ENCODE data around the gene CHST2. TPM values are rescaled to one million over a fixed set of nuclear protein-coding genes. Genes with fewer than 3 reads are reported as not detected.

CHST2 gene
- total RNA-seq, 1 donor from 2014 or later, result 6.4 TPM

DNA sequence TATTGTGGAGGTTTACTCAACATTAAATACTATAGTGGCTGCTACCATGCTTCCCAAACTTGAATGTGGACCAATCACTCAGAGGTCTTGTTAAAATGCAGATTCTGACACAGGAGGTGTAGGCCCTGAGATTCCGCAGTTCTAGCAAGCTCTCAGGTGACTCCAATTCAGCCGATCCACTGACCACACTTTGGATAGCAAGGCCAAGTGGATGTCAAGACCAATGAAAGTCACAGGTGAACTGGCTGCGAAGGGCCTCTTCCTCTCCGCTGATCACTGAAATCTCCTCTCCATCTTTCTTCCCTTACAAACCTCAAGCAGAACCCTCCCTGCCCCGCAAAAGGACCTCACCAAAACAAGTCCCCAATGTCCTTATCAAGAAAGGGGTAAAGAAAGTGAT, 9.2 kb upstream of the CHST2 start:
- Mint-ChIP-seq H3K27me3 (peaks cover 8% of the 10 kb centered on the region), H3K36me3 (ENCODE audit: low read depth) (no peaks in the 10 kb centered on the region), H3K9me3 (peaks cover 10% of the 10 kb centered on the region), H3K4me3 (no peak overlapping the region), H3K27ac (no peak overlapping the region), H3K4me1 (no peaks in the 10 kb centered on the region)
- no peak for DNase-seq
- intact Hi-C loops (cut with micrococcal nuclease), result no loop called here

DNA sequence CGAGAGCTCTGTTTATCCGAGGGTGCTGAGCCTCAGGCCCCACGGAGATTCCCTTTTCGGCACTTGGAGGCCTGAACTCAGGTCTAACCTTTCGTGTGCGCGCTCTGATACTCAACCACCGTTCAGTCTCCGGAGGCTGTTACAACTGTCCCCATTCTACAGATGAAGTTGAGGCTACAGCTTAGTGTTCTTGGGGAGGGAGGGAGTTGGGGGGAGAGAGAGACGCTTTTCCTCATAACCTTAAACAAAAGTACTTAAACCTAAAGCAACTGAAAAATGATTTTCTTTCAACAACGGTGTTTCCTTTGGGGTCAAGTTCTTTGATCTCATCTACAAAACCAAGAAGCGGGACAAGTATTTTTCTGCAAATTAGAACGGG, 952 bp upstream of the CHST2 start:
- Mint-ChIP-seq H3K27ac (peak overlapping the region; percentile 67), H3K4me3 (peak overlapping the region; percentile 89), H3K27me3 (peaks cover 26% of the 10 kb centered on the region), H3K4me1 (peaks cover 25% of the 10 kb centered on the region), H3K9me3 (no peaks in the 10 kb centered on the region), H3K36me3 (ENCODE audit: low read depth) (peaks cover 5% of the 10 kb centered on the region)
- intact Hi-C loops (cut with micrococcal nuclease), result loop anchor here (2.0 kb wide), 1 partner anchor 852 kb away; the partner anchor contains the start of gene DIPK2A
- DNase-seq, result peak; percentile 61

DNA sequence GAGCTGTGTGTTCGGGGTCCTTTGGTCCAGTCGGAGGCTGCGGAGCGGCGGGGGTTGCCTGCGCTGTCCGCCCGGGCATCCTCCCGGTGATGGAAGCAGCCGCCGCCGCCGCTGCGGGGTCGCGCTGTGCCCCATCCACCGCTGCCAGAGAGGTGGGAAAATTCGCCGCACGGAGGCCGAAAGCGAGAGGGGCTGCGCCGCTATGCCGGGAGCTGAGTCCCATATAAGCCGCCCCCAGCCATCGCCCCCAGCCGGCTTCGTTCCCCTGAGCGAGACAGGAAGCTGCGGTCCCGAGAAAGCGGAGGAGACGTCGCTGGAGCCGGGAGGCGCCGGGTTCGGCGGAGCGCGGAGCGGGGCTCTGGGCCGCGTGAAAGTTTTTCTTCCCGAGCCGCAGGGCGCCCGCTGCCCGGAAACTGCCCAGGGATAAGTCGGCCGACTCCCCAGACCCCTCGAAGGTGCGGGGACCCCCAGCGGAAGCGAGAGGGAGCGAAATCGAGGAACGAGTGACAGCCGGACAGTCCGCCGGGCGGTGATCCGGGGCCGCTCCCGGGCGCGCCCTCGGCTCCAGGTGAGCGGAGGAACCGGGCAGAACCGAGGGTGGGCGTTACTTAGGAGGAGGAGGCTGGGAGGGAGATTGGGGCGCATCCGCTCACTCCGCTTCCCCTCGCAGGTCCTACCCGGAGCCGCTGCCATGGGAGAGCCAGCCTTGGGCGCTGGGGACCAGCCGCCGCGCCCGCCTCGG, 574 bp downstream of the CHST2 start:
- H3K4me3 Mint-ChIP-seq, result peak overlapping the region; percentile 89
- H3K9me3 Mint-ChIP-seq, result no peaks in the 10 kb centered on the region
- peaks cover 5% of the 10 kb centered on the region for H3K36me3 Mint-ChIP-seq (ENCODE audit: low read depth)
- H3K27me3 Mint-ChIP-seq, result peaks cover 20% of the 10 kb centered on the region
- H3K27ac Mint-ChIP-seq, result peak overlapping the region; percentile 76
- intact Hi-C loops (cut with micrococcal nuclease), result loop anchor here (2.0 to 10.0 kb wide), 7 partner anchors 59 to 851 kb away; partner anchors contain the start of gene DIPK2A
- DNase-seq, result peak; percentile 83
- H3K4me1 Mint-ChIP-seq, result peaks cover 33% of the 10 kb centered on the region

DNA sequence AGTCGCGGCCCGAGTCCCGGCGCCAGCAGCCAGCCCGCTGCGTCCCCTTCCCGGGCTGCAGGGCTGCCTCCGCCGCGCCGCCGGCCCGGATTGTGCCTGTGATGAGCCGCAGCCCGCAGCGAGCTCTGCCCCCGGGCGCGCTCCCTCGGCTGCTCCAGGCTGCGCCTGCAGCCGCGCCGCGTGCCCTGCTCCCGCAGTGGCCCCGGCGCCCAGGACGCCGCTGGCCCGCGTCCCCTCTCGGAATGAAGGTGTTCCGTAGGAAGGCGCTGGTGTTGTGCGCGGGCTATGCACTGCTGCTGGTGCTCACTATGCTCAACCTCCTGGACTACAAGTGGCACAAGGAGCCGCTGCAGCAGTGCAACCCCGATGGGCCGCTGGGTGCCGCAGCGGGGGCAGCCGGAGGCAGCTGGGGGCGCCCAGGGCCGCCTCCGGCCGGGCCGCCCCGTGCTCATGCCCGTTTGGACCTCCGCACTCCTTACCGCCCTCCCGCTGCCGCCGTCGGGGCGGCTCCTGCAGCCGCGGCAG, 1.2 kb downstream of the CHST2 start:
- intact Hi-C loops (cut with micrococcal nuclease), result loop anchor here (1.0 to 10.0 kb wide), 7 partner anchors 60 to 554 kb away; no protein-coding TSS in a partner anchor
- no peak for DNase-seq
- H3K9me3 Mint-ChIP-seq, result no peaks in the 10 kb centered on the region
- no peak overlapping the region for H3K27ac Mint-ChIP-seq
- H3K27me3 Mint-ChIP-seq, result peaks cover 19% of the 10 kb centered on the region
- peak overlapping the region; percentile 89 for H3K4me3 Mint-ChIP-seq
- H3K4me1 Mint-ChIP-seq, result peaks cover 33% of the 10 kb centered on the region
- peaks cover 5% of the 10 kb centered on the region for H3K36me3 Mint-ChIP-seq (ENCODE audit: low read depth)

DNA sequence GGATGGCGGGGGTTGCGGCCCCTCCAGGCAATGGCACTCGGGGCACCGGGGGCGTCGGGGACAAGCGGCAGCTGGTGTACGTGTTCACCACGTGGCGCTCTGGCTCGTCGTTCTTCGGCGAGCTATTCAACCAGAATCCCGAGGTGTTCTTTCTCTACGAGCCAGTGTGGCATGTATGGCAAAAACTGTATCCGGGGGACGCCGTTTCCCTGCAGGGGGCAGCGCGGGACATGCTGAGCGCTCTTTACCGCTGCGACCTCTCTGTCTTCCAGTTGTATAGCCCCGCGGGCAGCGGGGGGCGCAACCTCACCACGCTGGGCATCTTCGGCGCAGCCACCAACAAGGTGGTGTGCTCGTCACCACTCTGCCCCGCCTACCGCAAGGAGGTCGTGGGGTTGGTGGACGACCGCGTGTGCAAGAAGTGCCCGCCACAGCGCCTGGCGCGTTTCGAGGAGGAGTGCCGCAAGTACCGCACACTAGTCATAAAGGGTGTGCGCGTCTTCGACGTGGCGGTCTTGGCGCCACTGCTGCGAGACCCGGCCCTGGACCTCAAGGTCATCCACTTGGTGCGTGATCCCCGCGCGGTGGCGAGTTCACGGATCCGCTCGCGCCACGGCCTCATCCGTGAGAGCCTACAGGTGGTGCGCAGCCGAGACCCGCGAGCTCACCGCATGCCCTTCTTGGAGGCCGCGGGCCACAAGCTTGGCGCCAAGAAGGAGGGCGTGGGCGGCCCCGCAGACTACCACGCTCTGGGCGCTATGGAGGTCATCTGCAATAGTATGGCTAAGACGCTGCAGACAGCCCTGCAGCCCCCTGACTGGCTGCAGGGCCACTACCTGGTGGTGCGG, 1.9 kb downstream of the CHST2 start:
- peaks cover 18% of the 10 kb centered on the region for H3K27me3 Mint-ChIP-seq
- peak overlapping the region; percentile 64 for H3K4me3 Mint-ChIP-seq
- no peaks in the 10 kb centered on the region for H3K9me3 Mint-ChIP-seq
- no peak overlapping the region for H3K27ac Mint-ChIP-seq
- peaks cover 30% of the 10 kb centered on the region for H3K4me1 Mint-ChIP-seq
- intact Hi-C loops (cut with micrococcal nuclease), result loop anchor here (1.0 to 10.0 kb wide), 7 partner anchors 61 to 553 kb away; no protein-coding TSS in a partner anchor
- peak; percentile 90 for DNase-seq
- H3K36me3 Mint-ChIP-seq (ENCODE audit: low read depth), result peaks cover 5% of the 10 kb centered on the region

DNA sequence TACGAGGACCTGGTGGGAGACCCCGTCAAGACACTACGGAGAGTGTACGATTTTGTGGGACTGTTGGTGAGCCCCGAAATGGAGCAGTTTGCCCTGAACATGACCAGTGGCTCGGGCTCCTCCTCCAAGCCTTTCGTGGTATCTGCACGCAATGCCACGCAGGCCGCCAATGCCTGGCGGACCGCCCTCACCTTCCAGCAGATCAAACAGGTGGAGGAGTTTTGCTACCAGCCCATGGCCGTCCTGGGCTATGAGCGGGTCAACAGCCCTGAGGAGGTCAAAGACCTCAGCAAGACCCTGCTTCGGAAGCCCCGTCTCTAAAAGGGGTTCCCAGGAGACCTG, 2.5 kb downstream of the CHST2 start:
- Mint-ChIP-seq H3K27ac (no peak overlapping the region), H3K27me3 (peaks cover 16% of the 10 kb centered on the region), H3K9me3 (no peaks in the 10 kb centered on the region), H3K4me1 (peaks cover 26% of the 10 kb centered on the region), H3K4me3 (peak overlapping the region; percentile 13), H3K36me3 (ENCODE audit: low read depth) (peaks cover 5% of the 10 kb centered on the region)
- DNase-seq, result no peak
- intact Hi-C loops (cut with micrococcal nuclease), result loop anchor here (5.0 to 10.0 kb wide), 5 partner anchors 155 to 523 kb away; no protein-coding TSS in a partner anchor

DNA sequence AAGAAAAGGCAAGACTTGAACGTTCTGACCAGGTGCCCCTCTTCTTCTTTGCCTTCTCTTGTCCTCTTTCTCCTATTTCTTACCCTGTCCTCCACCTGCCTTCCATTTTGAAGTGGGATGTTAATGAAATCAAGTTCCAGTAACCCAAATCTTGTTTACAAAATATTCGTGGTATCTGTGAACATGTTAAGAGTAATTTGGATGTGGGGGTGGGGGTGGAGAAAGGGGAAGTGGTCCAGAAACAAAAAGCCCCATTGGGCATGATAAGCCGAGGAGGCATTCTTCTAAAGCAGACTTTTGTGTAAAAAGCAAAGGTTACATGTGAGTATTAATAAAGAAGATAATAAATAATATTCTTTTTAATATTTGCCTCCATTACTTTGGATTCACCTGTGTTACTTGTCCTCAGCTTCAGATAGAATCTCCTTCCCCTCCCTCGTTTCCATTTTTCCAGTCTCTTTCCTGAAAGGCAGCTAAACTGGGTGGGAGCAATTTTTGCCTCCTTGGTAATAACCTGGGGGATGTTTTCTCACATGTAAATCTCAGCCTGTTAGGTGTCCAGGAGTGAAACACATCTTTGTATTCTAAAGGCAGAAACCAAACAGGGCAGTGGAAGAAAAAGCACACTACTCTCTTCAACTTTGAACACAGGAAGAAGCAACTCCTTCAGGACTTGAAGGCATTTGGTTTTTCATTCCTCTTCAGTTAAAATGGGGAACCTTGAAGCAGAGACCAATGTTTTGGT, 3.2 kb downstream of the CHST2 start:
- Mint-ChIP-seq H3K27me3 (peaks cover 12% of the 10 kb centered on the region), H3K36me3 (ENCODE audit: low read depth) (peaks cover 5% of the 10 kb centered on the region), H3K27ac (peak overlapping the region; percentile 34), H3K9me3 (no peaks in the 10 kb centered on the region), H3K4me3 (peak overlapping the region; percentile 69), H3K4me1 (peaks cover 24% of the 10 kb centered on the region)
- intact Hi-C loops (cut with micrococcal nuclease), result loop anchor here (1.0 to 10.0 kb wide), 6 partner anchors 43 to 522 kb away; no protein-coding TSS in a partner anchor
- DNase-seq, result no peak

DNA sequence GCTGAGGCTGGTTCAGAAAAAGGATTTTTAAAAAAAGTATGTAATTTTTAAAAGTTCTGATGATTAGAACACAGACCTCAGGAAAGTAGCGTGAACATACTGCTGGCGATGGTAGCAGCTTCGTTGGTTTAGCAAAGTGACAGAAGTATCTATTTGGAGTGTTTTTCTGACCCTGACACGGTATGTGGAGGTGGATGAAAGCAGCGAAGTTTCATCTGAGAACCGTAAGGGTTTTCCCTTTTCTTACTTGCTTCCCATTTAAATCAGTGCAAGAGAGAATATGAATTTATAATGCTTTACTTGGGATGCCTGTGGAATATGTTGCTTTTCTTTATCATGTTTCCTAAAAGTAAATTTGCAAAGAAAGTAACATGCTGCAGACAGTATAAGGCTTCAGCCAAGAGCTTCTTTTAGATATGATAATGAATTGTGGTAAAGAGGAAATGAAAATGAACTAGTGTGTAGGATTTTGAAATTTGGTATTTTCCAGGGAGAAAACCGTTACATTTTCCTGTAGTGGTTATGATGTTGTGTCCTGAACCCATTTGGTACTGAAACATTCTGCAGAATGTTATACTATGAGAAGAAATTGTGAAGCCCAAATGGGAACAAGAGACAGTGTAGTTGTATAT, 3.9 kb downstream of the CHST2 start:
- Mint-ChIP-seq H3K27ac (peak overlapping the region; percentile 59), H3K9me3 (no peaks in the 10 kb centered on the region), H3K27me3 (peaks cover 5% of the 10 kb centered on the region), H3K36me3 (ENCODE audit: low read depth) (peaks cover 5% of the 10 kb centered on the region), H3K4me3 (peak overlapping the region; percentile 69), H3K4me1 (peaks cover 24% of the 10 kb centered on the region)
- no peak for DNase-seq
- intact Hi-C loops (cut with micrococcal nuclease), result loop anchor here (1.0 to 10.0 kb wide), 6 partner anchors 42 to 521 kb away; no protein-coding TSS in a partner anchor

DNA sequence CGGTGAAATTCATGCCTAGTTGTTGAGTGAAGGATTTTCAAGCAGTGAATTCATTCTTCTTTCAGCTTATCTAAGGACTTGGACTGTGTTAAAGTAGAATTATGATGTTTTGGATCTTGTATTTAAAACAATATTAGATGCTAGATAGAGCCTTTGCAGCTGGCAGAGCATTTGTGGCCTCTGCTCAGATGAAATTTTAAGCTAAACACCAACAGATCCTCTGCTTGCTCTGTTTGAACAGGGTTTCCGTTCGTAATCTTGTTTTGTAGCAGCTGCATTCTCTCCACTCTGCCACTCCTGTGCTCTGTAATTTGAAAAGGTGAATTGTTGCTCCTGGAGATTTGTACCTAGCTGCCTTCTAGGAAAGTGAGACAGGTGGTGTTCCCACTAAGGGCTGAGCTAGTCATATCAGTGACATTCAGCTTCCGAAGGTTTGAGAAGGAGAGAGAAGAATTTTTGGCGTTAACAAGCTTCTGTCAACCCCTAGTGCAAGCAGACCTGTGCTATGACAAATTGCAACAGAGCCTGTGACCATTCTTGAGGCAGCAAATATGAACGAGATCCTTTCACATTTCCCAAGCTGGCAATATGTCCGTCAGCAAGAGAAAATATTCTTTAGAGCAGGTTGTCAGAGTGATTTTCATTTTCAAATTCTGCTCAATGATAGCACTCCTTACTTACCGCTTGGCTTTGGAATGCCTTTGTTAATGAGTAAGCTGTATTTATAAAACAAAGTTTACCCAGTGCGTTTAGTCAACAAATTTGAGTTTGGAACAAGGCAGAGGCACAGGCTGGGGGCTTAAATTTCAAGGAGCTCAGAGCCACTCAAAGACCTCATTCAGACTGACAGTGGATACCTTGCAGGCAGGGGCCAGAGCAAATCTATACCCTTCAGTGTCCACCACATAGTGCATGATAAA, 5.3 kb downstream of the CHST2 start:
- no peak for DNase-seq
- H3K4me1 Mint-ChIP-seq, result peaks cover 19% of the 10 kb centered on the region

DNA sequence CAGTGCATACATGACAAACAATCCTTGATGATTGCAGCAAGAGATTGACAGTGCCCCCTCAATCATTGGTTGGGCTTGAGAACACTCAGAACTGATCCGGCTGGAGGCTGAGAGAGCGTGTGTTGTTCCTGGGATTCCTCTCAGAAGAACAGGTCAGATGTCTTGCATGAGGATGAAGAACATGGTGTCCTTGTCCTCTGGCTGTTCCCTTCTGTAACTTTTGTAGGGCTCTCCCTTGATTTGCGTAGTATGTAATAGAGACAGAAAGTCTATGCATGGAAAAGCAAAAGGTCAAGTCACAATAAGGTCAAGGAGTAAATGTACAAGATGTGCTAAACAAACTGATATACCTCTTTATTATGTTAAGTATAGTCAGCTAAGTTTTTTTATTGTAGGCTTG, 8.2 kb downstream of the CHST2 start:
- DNase-seq, result no peak
- Mint-ChIP-seq H3K36me3 (ENCODE audit: low read depth) (no peaks in the 10 kb centered on the region), H3K4me1 (peaks cover 16% of the 10 kb centered on the region), H3K9me3 (peaks cover 5% of the 10 kb centered on the region), H3K27me3 (no peaks in the 10 kb centered on the region), H3K27ac (no peak overlapping the region), H3K4me3 (no peak overlapping the region)
- intact Hi-C loops (cut with micrococcal nuclease), result loop anchor here (10.0 kb wide), 1 partner anchor 517 kb away; no protein-coding TSS in a partner anchor

More for the DNA sequence above, 5.3 kb downstream of the CHST2 start:
- no peak overlapping the region for H3K27ac Mint-ChIP-seq
- no peaks in the 10 kb centered on the region for H3K9me3 Mint-ChIP-seq
- intact Hi-C loops (cut with micrococcal nuclease), result loop anchor here (5.0 to 10.0 kb wide), 5 partner anchors 152 to 520 kb away; no protein-coding TSS in a partner anchor
- H3K4me3 Mint-ChIP-seq, result no peak overlapping the region
- no peaks in the 10 kb centered on the region for H3K27me3 Mint-ChIP-seq
- H3K36me3 Mint-ChIP-seq (ENCODE audit: low read depth), result peaks cover 5% of the 10 kb centered on the region

DNA sequence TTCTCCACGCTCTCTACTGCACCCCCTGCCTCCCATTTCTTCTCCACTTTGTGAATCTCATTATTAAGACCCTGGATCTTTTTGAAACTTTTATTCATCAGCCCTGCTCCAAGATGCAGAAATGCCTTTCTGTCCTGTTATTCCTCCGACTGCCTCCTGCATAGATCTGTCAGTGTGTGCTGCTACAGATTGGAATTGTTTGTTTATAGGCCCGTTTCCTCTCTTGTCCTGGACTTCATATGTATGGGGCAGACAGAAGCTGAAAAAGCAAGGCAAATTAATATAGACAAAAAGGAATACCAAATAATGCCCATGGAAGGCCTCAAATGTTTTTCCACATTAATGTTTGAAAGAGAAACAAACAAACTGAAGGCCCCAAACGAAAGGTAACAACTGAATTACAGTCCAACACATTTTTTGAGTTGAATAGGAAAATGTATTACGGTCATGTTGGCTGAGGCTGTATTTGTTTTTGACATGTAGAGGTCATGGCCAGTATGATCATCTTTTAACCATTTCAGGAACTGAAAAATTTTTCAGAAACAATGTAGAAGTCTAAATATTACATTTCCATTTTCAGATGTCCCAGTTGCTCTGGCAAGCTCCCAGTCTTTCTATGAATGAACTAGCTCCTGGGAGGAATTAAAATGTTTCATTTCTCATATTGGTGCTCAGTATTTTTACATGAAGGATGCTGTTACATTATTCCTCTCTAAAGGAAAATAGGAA, 8.8 kb downstream of the CHST2 start:
- intact Hi-C loops (cut with micrococcal nuclease), result loop anchor here (10.0 kb wide), 1 partner anchor 516 kb away; no protein-coding TSS in a partner anchor
- Mint-ChIP-seq H3K9me3 (peaks cover 5% of the 10 kb centered on the region), H3K27me3 (no peaks in the 10 kb centered on the region), H3K27ac (no peak overlapping the region), H3K4me3 (no peak overlapping the region), H3K36me3 (ENCODE audit: low read depth) (no peaks in the 10 kb centered on the region), H3K4me1 (peaks cover 12% of the 10 kb centered on the region)
- DNase-seq, result no peak
